Measurements from ENCODE around the gene SLC30A7.
"Not testable (repeated sequence)": the region's sequence is repeated elsewhere in the genome, so short reads cannot be mapped to it uniquely, and the experiment has no call there.

The SLC30A7 gene, protein sequence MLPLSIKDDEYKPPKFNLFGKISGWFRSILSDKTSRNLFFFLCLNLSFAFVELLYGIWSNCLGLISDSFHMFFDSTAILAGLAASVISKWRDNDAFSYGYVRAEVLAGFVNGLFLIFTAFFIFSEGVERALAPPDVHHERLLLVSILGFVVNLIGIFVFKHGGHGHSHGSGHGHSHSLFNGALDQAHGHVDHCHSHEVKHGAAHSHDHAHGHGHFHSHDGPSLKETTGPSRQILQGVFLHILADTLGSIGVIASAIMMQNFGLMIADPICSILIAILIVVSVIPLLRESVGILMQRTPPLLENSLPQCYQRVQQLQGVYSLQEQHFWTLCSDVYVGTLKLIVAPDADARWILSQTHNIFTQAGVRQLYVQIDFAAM

GRCh38 chr1:100895540-100896480 is at the start of gene SLC30A7:
SLC30A7 (plus strand) TSS chr1:100896090; CDS start chr1:100896263, 173 bp downstream.
- DNase-seq = peak; percentile 99

GRCh38 chr1:100847361-100848082 is 48.4 kb upstream of the SLC30A7 start:
- no peak for DNase-seq

DNA sequence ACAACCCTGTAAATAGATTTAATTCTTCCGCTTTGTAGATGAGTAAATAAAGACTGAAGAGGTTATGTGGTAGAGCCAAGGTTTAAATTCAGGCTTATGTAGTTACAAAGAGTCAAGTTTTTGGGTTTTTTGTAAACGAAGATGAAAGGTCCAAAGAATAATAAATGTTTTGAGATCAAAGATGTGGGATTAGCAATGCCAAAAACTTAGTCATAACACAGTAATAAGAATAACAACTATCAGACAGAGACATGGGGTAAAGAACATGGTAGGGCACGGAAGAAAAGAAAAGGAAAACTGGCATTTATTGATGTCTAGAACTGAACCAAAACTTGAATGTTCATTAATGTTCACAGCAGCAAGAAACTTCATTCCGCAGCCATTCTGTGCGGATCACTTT is 44.2 kb upstream of the SLC30A7 start:
- DNase-seq = no peak

DNA sequence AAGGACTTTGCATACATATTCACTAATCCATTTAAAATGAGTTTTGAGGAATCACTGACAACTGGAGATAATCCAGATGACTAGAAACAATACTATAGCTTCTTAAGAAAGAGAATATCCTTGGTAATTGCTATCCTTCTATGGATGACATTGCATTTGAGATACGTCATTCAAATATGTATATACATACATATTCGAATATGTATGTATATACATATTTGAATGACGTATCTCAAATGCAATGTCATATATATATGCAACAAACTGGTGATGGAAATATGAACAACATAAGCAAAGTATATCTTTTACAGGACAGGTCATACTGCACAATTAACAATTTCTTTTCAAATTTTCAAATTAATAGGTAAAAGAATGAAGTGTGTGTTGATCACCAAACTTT is 42.9 kb upstream of the SLC30A7 start:
- no peak for DNase-seq

- DNase-seq = not testable (repeated sequence)
These were observed 40.8 kb upstream of the SLC30A7 start for GRCh38 chr1:100855116-100855515.

DNA sequence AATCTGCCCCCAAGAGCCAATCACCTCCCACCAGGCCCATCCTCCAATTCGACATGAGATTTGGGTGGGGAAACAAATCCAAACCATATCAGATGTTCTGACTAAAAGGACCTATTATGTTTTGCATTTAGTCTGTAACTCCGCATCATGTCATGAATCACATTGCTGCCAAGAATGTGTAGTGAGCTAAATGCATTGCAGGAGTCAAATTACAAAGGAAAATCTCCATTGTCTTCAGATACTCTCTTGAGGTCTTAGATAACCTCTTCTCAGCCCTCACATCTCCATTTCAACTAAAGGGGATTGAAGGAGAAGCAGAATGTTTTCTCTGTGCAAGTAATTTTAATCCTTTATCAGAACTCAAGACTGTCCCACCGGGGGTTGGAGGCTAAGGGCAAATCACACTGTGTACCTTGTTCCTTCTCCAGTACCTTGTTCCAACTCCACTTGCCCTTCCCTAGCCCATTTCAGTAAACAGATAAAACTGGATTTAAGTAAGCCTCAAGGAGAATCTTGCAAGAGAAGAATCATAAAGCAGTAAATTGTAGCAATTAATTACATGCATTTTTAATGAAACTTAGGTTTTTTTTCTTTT is 35.4 kb upstream of the SLC30A7 start:
- DNase-seq = no peak

GRCh38 chr1:100861379-100861778 is 34.5 kb upstream of the SLC30A7 start:
- DNase-seq = no peak

DNA sequence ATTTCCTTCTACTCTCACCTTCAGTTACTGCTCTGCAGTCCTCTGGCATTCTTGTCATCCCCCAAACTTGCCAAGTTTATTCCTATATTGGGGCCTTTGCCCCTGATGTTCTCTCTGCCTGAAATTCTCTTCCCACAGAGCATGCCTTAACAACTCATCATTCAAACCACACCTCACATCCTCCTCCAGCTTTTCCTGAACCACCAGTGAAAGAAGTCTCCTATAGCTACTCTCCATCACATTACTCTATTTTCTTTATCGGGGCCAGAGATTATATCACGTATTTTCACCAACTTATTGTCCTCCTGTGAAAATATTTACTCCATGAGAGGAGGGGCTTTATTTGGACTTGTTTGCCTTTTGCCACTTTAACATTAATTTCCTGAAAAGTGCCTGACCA is 33.3 kb upstream of the SLC30A7 start:
- DNase-seq = no peak

DNA sequence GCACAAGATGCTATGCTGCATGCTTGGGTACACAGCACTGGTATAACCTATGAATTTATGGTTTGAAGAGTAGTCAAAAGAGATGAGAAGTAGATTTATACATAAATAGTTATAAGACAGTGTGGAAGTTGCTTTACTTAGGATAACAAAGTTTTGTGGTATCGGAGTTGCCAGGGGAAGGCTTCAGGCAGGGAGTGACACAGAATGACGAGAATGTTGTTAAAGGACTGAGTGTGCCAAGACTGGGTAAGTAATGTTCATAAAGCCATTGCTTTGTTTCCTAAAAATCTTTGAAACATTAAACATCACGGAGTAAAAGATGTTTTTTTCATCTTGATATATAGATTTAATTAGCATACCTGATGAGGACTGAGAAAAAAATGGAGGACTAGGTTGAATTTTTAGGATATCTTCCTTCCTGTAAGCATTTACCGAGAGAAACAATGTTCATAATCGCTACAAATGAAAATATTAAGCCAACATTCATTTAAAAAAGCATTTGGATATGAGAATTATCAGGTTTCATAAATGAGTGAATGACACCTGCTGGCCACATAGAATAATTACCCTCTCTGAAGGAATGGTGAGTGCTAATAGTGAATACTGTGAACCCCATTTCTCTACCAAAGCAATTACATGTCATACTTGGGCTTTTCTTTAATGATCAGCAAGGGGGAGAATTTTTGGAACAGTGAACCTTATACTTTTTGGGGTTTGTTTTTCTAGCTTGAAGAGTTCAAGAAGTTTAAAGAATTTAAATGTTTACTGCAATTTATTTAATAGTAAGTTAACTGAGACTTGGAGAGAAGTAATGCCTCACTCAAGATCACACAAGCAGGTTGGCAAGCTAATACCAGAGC is 29.6 kb upstream of the SLC30A7 start:
- no peak for DNase-seq

- no peak for DNase-seq
These were observed 29.0 kb upstream of the SLC30A7 start for GRCh38 chr1:100866901-100867206.

GRCh38 chr1:100868364-100868995 is 27.4 kb upstream of the SLC30A7 start:
- DNase-seq = no peak

- no peak for DNase-seq
These were observed 25.9 kb upstream of the SLC30A7 start for GRCh38 chr1:100869996-100870395.

- no peak for DNase-seq
These were observed 21.5 kb upstream of the SLC30A7 start for GRCh38 chr1:100874433-100874832.

DNA sequence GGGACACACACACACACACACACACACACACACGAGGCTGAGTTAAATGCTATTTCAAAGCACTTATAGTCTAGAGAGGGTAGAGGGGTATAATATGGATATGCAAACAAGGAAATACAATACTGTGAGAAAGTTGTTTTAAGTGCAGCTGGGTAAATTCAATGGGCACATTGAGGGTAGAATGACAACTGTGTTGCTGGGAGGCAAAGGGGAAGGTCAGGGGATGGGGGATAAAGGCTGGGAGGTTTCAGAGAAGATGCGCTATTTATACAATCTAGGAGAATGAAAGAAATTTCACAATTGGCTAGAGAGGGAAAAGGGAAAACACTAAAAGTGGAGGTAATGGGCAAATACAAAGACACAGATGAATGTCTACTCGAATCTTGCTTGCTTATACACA is 20.7 kb upstream of the SLC30A7 start:
- no peak for DNase-seq

DNA sequence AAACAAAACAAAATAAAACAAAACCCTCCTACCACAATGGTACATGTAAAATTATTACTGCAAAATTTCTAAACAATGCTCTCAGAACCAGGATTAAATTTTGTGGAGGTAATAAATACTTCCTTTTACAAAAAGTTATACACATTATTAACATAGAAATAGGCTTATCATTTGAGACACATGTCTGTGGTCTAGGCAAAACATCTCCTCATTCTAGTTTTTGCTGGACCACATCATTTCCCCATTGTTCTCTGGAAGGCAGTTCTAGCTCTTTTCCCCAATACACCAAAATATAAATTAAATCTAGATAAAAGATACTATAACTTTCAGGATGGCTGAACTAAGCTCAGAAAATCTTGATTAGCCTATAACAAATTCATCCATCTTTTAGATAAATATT is 19.6 kb upstream of the SLC30A7 start:
- DNase-seq = no peak

DNA sequence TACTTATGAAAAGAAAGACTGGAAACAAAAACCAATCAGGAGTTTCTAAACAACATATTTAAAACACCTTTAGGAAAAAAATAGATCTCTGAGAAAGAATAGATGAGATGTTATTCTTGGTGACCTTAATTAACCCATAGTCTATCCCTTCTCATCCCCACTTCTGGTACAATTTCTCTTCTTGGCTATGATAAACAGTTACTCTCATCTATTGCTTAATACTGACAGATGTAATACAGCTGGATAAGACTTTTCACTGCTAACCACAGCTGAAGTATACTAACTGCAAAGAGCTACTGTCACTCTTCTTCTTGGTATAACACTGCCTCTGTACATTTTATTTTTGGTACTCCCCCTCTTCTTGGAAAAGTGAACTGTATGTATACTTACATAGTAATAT is 16.5 kb upstream of the SLC30A7 start:
- DNase-seq = no peak

- no peak for DNase-seq
These were observed 14.2 kb upstream of the SLC30A7 start for GRCh38 chr1:100881687-100882086.

DNA sequence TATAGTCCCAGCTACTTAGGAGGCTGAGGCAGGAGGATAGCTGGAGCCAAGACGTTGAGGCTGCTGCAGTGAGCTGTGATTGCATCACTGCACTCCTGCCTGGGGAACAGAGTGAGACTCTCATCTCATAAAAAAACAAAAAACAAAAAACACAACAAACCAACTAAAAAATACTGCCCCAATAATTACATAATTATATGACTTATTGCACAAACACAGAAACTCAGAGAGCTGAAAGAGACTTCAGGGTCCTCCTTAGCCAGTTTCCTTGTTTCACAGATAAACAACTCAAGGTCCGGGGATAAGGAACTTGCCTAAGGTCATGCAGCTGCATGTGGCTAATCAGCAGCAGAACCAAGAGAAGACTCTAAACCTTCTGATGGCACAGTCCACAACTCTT is 13.2 kb upstream of the SLC30A7 start:
- no peak for DNase-seq

DNA sequence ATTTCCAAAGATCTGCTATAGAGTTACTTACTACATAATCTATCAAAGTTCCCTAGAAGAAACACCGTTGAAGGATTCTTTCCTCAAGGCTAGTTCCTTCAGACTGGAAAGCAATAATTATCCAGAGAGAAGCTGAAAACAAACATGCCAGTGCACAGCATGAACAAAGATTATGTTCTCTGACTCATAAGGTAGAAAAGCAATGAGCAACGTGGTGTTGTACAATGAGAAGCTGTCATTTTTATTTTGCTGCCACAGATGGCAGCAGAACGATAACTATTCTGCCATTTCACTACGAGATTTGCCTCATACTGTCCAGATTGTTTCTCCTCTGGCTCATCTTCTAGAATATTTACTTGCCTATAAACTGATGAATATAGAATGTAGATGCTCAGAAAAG is 11.9 kb upstream of the SLC30A7 start:
- DNase-seq = no peak

DNA sequence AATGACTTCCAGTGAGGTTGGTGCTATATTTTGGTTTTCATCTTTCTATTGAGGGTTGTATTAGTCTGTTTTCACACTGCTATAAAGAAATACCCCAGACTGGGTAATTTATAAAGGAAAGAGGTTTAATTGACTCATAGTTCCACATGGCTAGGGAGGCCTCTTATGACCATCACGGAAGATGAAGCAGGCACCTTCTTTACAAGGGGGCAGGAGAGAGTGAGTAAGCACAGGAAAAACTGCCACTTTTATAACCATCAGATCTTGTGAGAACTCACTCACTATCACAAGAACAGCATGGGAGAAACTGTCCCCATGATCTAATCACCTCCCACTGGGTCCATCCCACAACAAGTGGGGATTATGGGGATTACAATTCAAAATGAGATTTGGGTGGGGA is 6.9 kb upstream of the SLC30A7 start:
- not testable (repeated sequence) for DNase-seq

DNA sequence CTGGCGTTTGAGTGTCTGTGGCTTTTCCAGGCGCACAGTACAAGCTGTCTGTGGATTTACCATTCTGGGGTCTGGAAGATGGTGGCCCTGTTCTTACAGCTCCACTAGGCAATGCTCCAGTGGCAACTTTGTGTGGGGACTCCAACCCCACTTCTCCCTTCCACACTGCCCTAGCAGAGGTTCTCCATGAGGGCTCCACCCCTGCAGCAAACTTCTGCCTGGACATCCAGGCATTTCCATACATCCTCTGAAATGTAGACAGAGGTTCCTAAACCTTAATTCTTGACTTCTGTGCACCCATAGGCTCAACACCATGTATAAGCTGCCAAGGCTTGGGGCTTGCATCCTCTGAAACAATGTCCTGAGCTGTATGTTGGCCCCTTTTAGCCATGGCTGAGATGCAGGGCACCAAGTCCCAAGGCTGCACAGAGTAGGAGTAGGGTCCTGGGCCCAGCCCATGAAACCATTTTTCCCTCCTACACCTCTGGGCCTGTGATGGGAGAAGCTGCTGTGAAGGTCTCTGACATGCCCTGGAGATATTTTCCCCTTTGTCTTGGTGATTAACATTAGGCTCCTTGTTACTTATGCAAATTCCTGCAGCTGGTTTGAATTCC is 5.9 kb upstream of the SLC30A7 start:
- DNase-seq = not testable (repeated sequence)
